Mucosa of rectum (tissue), 2 donors: ENCODE data around the gene PLCG2.

Experiments
- H3K27ac ChIP-seq, 2 donors: one replicate each; pipeline ENCODE4 v1.7.0; 2013; ENCODE audit warnings: inconsistent platforms in 2 of 2, low read depth in 2 of 2, low read length in 2 of 2
- H3K27me3 ChIP-seq, 2 donors: one replicate each; pipeline ENCODE4 v1.7.0; 2013; ENCODE audit warnings: low read length in 2 of 2; ENCODE audit not compliant: control insufficient read depth in 2 of 2, insufficient read depth in 2 of 2
- H3K36me3 ChIP-seq, 2 donors: one replicate each; pipeline ENCODE4 v1.7.0; 2013; ENCODE audit warnings: low read length in 2 of 2; ENCODE audit not compliant: control insufficient read depth in 2 of 2, insufficient read depth in 2 of 2
- H3K4me1 ChIP-seq, 2 donors: one replicate each; pipeline ENCODE4 v1.7.0; 2013; ENCODE audit warnings: low read length in 2 of 2, mild to moderate bottlenecking in 1 of 2; ENCODE audit not compliant: control insufficient read depth in 2 of 2, insufficient read depth in 2 of 2
- H3K4me3 ChIP-seq, 2 donors: one replicate each; pipeline ENCODE4 v1.7.0; 2013; ENCODE audit warnings: low read length in 2 of 2
- H3K9ac ChIP-seq, 2 donors: one replicate each; pipeline ENCODE4 v1.7.0; 2013; ENCODE audit warnings: low read length in 2 of 2, low read depth in 1 of 2, mild to moderate bottlenecking in 1 of 2
- H3K9me3 ChIP-seq, 2 donors: one replicate each; pipeline ENCODE4 v1.7.0; 2013; ENCODE audit warnings: low read length in 2 of 2; ENCODE audit not compliant: control insufficient read depth in 2 of 2
- donor health status: healthy.
- donor health status: Normal muscosa, but diverticular disease.

The PLCG2 gene

GRCh38 chr16:81920498-81920897 lies 141.4 kb downstream of the PLCG2 start:
- no peak overlapping the region for H3K9ac ChIP-seq
- no peak overlapping the region for H3K27ac ChIP-seq
- H3K4me3 ChIP-seq, result no peak overlapping the region

GRCh38 chr16:81921085-81921814 lies 142.2 kb downstream of the PLCG2 start:
- Histone ChIP-seq H3K27me3 (no peaks in the 10 kb centered on the region), H3K9ac (no peak overlapping the region), H3K36me3 (peaks cover 0 to 13% of the 10 kb centered on the region in 2 donors), H3K9me3 (no peaks in the 10 kb centered on the region), H3K27ac (no peak overlapping the region), H3K4me1 (no peaks in the 10 kb centered on the region), H3K4me3 (no peak overlapping the region)

More at GRCh38 chr16:81920498-81920897, 141.4 kb downstream of the PLCG2 start:
- Histone ChIP-seq H3K36me3 (peaks cover 0 to 13% of the 10 kb centered on the region in 2 donors), H3K4me1 (no peaks in the 10 kb centered on the region), H3K9me3 (no peaks in the 10 kb centered on the region), H3K27me3 (no peaks in the 10 kb centered on the region)

- Histone ChIP-seq H3K9me3 (no peaks in the 10 kb centered on the region), H3K9ac (no peak overlapping the region), H3K4me1 (no peaks in the 10 kb centered on the region), H3K36me3 (peaks cover 0 to 15% of the 10 kb centered on the region in 2 donors), H3K27ac (no peak overlapping the region), H3K4me3 (no peak overlapping the region), H3K27me3 (no peaks in the 10 kb centered on the region)
Observed at GRCh38 chr16:81921843-81922584, 142.9 kb downstream of the PLCG2 start.

- Histone ChIP-seq H3K27ac (no peak overlapping the region), H3K27me3 (no peaks in the 10 kb centered on the region), H3K36me3 (peaks cover 0 to 19% of the 10 kb centered on the region in 2 donors), H3K4me3 (no peak overlapping the region), H3K9ac (no peak overlapping the region), H3K4me1 (no peaks in the 10 kb centered on the region), H3K9me3 (no peaks in the 10 kb centered on the region)
Observed at GRCh38 chr16:81923296-81923695, 144.2 kb downstream of the PLCG2 start.

GRCh38 chr16:81925016-81925415 lies 145.9 kb downstream of the PLCG2 start:
- H3K4me1 ChIP-seq, result no peaks in the 10 kb centered on the region
- H3K27me3 ChIP-seq, result no peaks in the 10 kb centered on the region
- H3K27ac ChIP-seq, result no peak overlapping the region
- no peak overlapping the region for H3K4me3 ChIP-seq
- peaks cover 4 to 29% of the 10 kb centered on the region in 2 donors for H3K36me3 ChIP-seq
- H3K9me3 ChIP-seq, result no peaks in the 10 kb centered on the region
- no peak overlapping the region for H3K9ac ChIP-seq

GRCh38 chr16:81926036-81926435 lies 146.9 kb downstream of the PLCG2 start:
- no peak overlapping the region for H3K9ac ChIP-seq
- H3K36me3 ChIP-seq, result peaks cover 4 to 28% of the 10 kb centered on the region in 2 donors

GRCh38 chr16:81927561-81928185 lies 148.6 kb downstream of the PLCG2 start:
- no peaks in the 10 kb centered on the region for H3K9me3 ChIP-seq
- no peaks in the 10 kb centered on the region for H3K4me1 ChIP-seq
- no peaks in the 10 kb centered on the region for H3K27me3 ChIP-seq
- H3K4me3 ChIP-seq, result no peak overlapping the region
- H3K9ac ChIP-seq, result no peak overlapping the region
- no peak overlapping the region for H3K27ac ChIP-seq
- H3K36me3 ChIP-seq, result peaks cover 4 to 34% of the 10 kb centered on the region in 2 donors

More at GRCh38 chr16:81926036-81926435, 146.9 kb downstream of the PLCG2 start:
- Histone ChIP-seq H3K27ac (no peak overlapping the region), H3K9me3 (no peaks in the 10 kb centered on the region), H3K4me1 (no peaks in the 10 kb centered on the region), H3K4me3 (no peak overlapping the region), H3K27me3 (no peaks in the 10 kb centered on the region)

- Histone ChIP-seq H3K9ac (no peak overlapping the region), H3K4me1 (no peaks in the 10 kb centered on the region), H3K9me3 (no peaks in the 10 kb centered on the region), H3K27ac (no peak overlapping the region), H3K27me3 (no peaks in the 10 kb centered on the region), H3K36me3 (peaks cover 4 to 31% of the 10 kb centered on the region in 2 donors), H3K4me3 (no peak overlapping the region)
Observed at GRCh38 chr16:81928271-81928918, 149.3 kb downstream of the PLCG2 start.

GRCh38 chr16:81928975-81929374 lies 149.9 kb downstream of the PLCG2 start:
- Histone ChIP-seq H3K9ac (no peak overlapping the region), H3K27ac (no peak overlapping the region), H3K27me3 (no peaks in the 10 kb centered on the region), H3K9me3 (no peaks in the 10 kb centered on the region), H3K36me3 (peaks cover 4 to 31% of the 10 kb centered on the region in 2 donors), H3K4me1 (no peaks in the 10 kb centered on the region), H3K4me3 (no peak overlapping the region)
